OCI-LY1 (cell line): ENCODE data around the gene GPSM1.

Experiments used
- H2AFZ ChIP-seq: fragments of 200-600 bp; sonication (generic), shearing (Covaris generic); 2 replicates; pipeline ENCODE4 v1.6.0; 2014; ENCODE audit warnings: antibody characterized with exemption, mild to moderate bottlenecking, low read length
- H3F3A ChIP-seq: fragments of 200-600 bp; sonication (generic), shearing (Covaris generic); 2 replicates; pipeline ENCODE4 v1.6.0; 2014; ENCODE audit warnings: mild to moderate bottlenecking, antibody characterized with exemption, low read length, moderate library complexity; ENCODE audit not compliant: insufficient read depth
- H3K27ac ChIP-seq: fragments of 200-600 bp; sonication (generic); 2 replicates; pipeline ENCODE4 v1.5.1; 2014; ENCODE audit warnings: low read length, mixed run types, mild to moderate bottlenecking, low read depth; ENCODE audit not compliant: poor library complexity, severe bottlenecking
- H3K27me3 ChIP-seq: fragments of 200-600 bp; sonication (generic); 2 replicates; pipeline ENCODE4 v1.6.0; 2014; ENCODE audit warnings: antibody characterized with exemption, mild to moderate bottlenecking, low read length, moderate library complexity; ENCODE audit not compliant: insufficient read depth
- H3K36me3 ChIP-seq: fragments of 200-600 bp; sonication (generic); 2 replicates; pipeline ENCODE4 v1.6.1; 2014; ENCODE audit warnings: mild to moderate bottlenecking, antibody characterized with exemption, low read length, moderate library complexity, mixed read lengths; ENCODE audit not compliant: insufficient read depth
- H3K4me1 ChIP-seq: fragments of 200-600 bp; sonication (generic); 2 replicates; pipeline ENCODE4 v1.5.1; 2014; ENCODE audit warnings: mild to moderate bottlenecking, low read length, moderate library complexity; ENCODE audit not compliant: insufficient read depth, severe bottlenecking
- H3K4me2 ChIP-seq: fragments of 200-600 bp; sonication (generic), shearing (Covaris generic); 2 replicates; pipeline ENCODE4 v1.6.1; 2014; ENCODE audit warnings: low read length
- H3K4me3 ChIP-seq: fragments of 200-600 bp; sonication (generic); 2 replicates; pipeline ENCODE4 v1.5.1; 2014; ENCODE audit warnings: low read length, low read depth, mild to moderate bottlenecking, mixed read lengths; ENCODE audit not compliant: poor library complexity, severe bottlenecking
- H3K79me2 ChIP-seq: fragments of 200-600 bp; shearing (Covaris generic); 2 replicates; pipeline ENCODE4 v1.6.1; 2016; ENCODE audit warnings: mixed run types, low read length, mixed read lengths; ENCODE audit not compliant: insufficient read depth
- H3K9ac ChIP-seq: fragments of 200-600 bp; sonication (generic), shearing (Covaris generic); 2 replicates; pipeline ENCODE4 v1.6.1; 2014; ENCODE audit warnings: mild to moderate bottlenecking, low read length, mixed read lengths
- H3K9me2 ChIP-seq: fragments of 200-600 bp; sonication (generic), shearing (Covaris generic); 2 replicates; pipeline ENCODE4 v1.6.1; 2014; ENCODE audit warnings: low read depth, mild to moderate bottlenecking, low read length, mixed read lengths
- H3K9me3 ChIP-seq: fragments of 200-600 bp; shearing (Covaris generic); 2 replicates; pipeline ENCODE4 v1.6.1; 2014; ENCODE audit warnings: low read length, mixed read lengths
- H4K20me1 ChIP-seq: fragments of 200-600 bp; sonication (generic), shearing (Covaris generic); 2 replicates; pipeline ENCODE4 v1.6.0; 2016; ENCODE audit warnings: mild to moderate bottlenecking, low read length; ENCODE audit not compliant: insufficient read depth
- CTCF ChIP-seq: fragments of 200-600 bp; sonication (generic), shearing (Covaris generic); IDR thresholded peaks from 2 replicates; pipeline ENCODE4 v1.5.1; 2017; ENCODE audit warnings: mild to moderate bottlenecking, antibody characterized with exemption, low read length, moderate library complexity, mixed read lengths
- EZH2 ChIP-seq: fragments of 200-600 bp; sonication (generic), shearing (Covaris generic); IDR thresholded peaks from 2 replicates; pipeline ENCODE4 v1.8.0; 2017; ENCODE audit warnings: borderline replicate concordance, mixed run types, mild to moderate bottlenecking, antibody characterized with exemption, low read length, moderate library complexity, mixed read lengths

Gene GPSM1

GRCh38 chr9:136333486-136333885, 6.1 kb downstream of the GPSM1 start:
- no peak overlapping the region for H3K4me2 ChIP-seq
- TF ChIP-seq EZH2 = no peak
- no peak for TF ChIP-seq CTCF
- no peaks in the 10 kb centered on the region for H4K20me1 ChIP-seq
- H3K4me1 ChIP-seq = no peaks in the 10 kb centered on the region
- H3K27ac ChIP-seq = no peak overlapping the region
- no peaks in the 10 kb centered on the region for H3K79me2 ChIP-seq
- no peak overlapping the region for H3K4me3 ChIP-seq
- H3K9me2 ChIP-seq = no peaks in the 10 kb centered on the region
- no peaks in the 10 kb centered on the region for H3K9me3 ChIP-seq
- H3F3A ChIP-seq = no peaks in the 10 kb centered on the region
- H3K27me3 ChIP-seq = peaks cover 10% of the 10 kb centered on the region; the same call in 1 of the 2 replicates
- H2AFZ ChIP-seq = no peak overlapping the region
- H3K36me3 ChIP-seq = no peaks in the 10 kb centered on the region
- H3K9ac ChIP-seq = no peak overlapping the region

- Histone ChIP-seq H3K4me3 (no peak overlapping the region), H3K9me3 (no peaks in the 10 kb centered on the region), H3F3A (no peaks in the 10 kb centered on the region), H3K4me1 (no peaks in the 10 kb centered on the region), H3K79me2 (no peaks in the 10 kb centered on the region), H4K20me1 (no peaks in the 10 kb centered on the region), H2AFZ (no peak overlapping the region), H3K9me2 (no peaks in the 10 kb centered on the region), H3K9ac (no peak overlapping the region), H3K27me3 (peaks cover 16% of the 10 kb centered on the region), H3K27ac (no peak overlapping the region), H3K4me2 (no peak overlapping the region), H3K36me3 (no peaks in the 10 kb centered on the region)
- TF ChIP-seq EZH2 (no peak), CTCF (no peak)
Measured at GRCh38 chr9:136334541-136334940, 7.2 kb downstream of the GPSM1 start.

- TF ChIP-seq CTCF (no peak), EZH2 (no peak)
- no peaks in the 10 kb centered on the region for H3K36me3 ChIP-seq
- no peaks in the 10 kb centered on the region for H3K79me2 ChIP-seq
- H3K27me3 ChIP-seq = peaks cover 21% of the 10 kb centered on the region
- H3K9me2 ChIP-seq = no peaks in the 10 kb centered on the region
- no peaks in the 10 kb centered on the region for H4K20me1 ChIP-seq
- H3K9ac ChIP-seq = no peak overlapping the region
- no peak overlapping the region for H3K4me3 ChIP-seq
- H3K4me2 ChIP-seq = no peak overlapping the region
- H3K27ac ChIP-seq = no peak overlapping the region
- no peak overlapping the region for H2AFZ ChIP-seq
- H3K4me1 ChIP-seq = no peaks in the 10 kb centered on the region
- no peaks in the 10 kb centered on the region for H3F3A ChIP-seq
- H3K9me3 ChIP-seq = no peaks in the 10 kb centered on the region
Measured at GRCh38 chr9:136335296-136336155, 8.2 kb downstream of the GPSM1 start.
